GM19035 (cell line): ENCODE data around the gene NNAT.
"Not testable (repeated sequence)": the region's sequence is repeated elsewhere in the genome, so short reads cannot be mapped to it uniquely, and the experiment has no call there.

Source experiments
- ATAC-seq: cut with Tn5 transposase; IDR thresholded peaks from one replicate; pipeline ENCODE4 v1.9.1; 2021; ENCODE audit not compliant: unreplicated experiment

NNAT gene

GRCh38 chr20:37539424-37539823 is 18.4 kb downstream of the NNAT start:
- ATAC-seq, result no peak

DNA sequence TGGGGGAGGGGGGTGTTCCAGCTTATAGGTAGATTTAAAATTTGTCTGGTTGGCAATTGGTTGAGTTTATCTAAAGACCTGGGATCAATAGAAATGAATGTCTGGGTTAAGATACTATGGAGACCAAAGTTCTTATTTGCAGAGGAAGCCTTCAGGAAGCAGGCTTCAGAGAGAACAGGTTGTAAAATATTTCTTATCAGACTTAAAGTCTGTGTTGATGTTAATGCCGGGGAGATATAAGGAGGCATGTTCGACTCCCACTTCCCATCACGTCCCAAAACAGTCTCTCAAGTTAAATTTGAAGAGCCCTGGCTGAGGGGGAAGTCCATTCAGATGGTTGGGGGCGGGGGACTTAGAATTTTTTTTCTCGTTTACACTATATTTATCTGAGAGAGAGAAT is 19.0 kb downstream of the NNAT start:
- ATAC-seq, result no peak

DNA sequence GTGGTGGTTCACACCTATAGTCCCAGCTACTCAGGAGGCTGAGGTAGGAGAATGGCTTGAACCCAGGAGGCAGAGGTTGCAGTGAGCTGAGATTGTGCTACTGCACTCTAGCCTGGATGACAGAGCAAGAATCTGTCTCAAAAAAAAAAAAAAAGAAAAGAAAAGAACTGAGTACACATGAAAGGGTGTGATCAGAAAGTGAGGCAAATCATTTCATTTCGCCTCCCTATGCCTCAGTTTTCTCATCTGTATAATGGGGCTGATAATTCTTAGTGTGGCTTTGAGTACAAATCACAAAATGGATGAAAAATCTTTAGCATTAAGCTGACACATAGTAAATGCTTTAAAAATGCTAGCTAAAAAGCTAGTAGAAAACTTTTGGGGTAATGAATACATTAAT is 19.8 kb downstream of the NNAT start:
- not testable (repeated sequence) for ATAC-seq

DNA sequence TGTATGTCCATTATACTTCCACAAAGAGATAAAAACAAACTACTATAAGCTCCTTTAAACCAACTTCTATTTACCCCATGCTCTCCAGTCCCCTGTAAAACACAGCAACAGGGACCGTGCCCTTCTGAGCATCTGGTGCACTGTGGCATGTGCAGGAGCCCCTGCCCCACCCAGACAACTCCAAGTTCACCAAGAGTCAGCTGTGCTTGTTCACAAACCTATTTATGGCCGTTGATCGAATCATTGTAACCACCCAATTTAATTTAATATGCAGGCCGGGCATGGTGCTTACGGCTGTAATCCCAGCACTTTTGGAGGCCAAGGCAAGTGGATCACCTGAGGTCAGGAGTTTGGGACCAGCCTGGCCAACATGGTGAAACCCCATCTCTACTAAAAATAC is 20.3 kb downstream of the NNAT start:
- ATAC-seq, result no peak

- ATAC-seq, result no peak
These were observed 21.2 kb downstream of the NNAT start for GRCh38 chr20:37542281-37542680.

- no peak for ATAC-seq
These were observed 22.8 kb downstream of the NNAT start for GRCh38 chr20:37543828-37544227.

- ATAC-seq, result no peak
These were observed 23.3 kb downstream of the NNAT start for GRCh38 chr20:37544386-37544785.

DNA sequence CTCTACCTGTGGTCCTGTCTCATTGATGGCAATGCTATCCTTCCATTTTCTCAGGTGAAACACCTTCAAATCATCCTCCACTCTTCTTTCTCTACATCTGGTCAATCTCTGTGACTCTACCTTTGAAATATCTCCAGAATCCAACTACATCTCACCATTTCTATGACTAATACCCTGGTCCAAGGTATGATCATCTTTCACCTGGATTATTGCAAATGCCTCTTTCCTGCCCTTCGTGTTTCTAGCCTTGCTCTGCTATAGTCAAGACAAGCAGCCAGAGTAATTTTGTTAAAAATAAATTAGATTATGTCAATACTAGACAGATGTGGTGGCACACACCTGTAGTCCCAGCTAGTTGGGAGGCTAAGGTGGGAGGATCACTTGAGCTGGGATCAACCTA is 24.5 kb downstream of the NNAT start:
- ATAC-seq, result no peak

DNA sequence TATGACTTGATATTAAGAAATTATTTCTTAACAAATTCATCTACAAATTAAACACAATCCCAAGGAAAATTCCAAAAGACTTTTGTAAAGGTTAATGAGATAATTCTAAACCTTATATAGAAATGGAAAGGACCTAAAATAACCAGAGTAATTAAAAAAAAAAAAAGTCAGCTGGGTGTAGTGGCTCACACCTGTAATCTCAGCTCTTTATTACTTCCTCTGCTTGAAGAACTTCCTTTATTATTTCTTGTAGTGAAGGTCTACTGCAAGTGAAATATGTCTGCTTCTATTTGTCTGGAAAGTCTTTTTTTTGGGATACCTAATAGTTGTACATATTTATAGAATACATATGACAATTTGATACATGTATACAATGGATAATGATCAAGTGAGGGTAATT is 26.9 kb downstream of the NNAT start:
- ATAC-seq, result no peak

GRCh38 chr20:37550101-37550920 is 29.3 kb downstream of the NNAT start:
- not testable (repeated sequence) for ATAC-seq

GRCh38 chr20:37551660-37552059 is 30.6 kb downstream of the NNAT start:
- ATAC-seq, result not testable (repeated sequence)

GRCh38 chr20:37552415-37552814 is 31.4 kb downstream of the NNAT start:
- ATAC-seq, result no peak

DNA sequence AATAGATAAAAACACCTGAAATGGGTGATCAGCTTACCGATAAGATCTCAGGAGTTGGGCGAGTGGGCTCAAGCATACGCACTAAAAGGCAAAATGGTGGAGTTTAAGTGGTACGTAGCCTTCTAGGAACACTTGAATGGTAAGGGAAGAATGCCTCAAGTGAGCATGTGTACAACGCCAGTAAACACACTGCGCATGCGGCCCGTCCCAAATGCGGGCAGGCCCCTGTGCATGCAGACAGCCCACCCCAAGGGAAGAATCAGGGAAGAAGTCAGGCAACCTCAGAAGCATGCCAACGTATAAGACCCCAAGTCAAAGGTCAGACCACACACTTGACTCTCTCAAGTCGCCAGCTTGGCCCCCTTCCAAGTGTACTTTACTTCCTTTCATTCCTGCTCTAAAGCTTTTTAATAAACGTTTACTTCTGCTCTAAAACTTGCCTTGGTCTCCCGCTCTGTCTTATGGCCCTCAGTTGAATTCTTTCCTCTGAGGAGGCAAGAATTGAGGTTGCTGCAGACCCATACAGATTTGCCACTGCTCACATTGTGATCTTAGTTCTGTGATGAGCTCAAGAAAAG is 33.8 kb downstream of the NNAT start:
- ATAC-seq, result not testable (repeated sequence)

GRCh38 chr20:37556538-37556937 is 35.5 kb downstream of the NNAT start:
- no peak for ATAC-seq

- no peak for ATAC-seq
These were observed 37.3 kb downstream of the NNAT start for GRCh38 chr20:37558306-37558705.

DNA sequence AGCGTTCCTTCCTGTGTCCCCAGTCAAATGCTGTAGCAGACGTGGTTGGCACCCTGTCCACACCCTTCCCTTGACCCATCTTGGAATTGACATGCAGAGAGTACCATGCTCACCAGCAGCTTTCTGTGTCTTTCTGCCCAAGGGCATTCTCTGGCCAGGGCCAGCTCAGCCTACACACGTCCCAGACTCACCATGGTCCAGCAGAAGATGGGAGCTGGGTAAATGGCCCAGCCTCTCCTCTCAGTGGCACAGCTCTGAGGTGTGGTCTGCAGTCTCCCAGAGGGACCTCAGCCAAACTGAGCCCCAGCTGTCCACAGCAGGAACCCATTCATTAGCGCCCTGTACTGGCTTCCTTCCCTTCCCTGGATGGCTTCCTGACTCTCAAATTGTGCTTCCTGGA is 37.7 kb downstream of the NNAT start:
- ATAC-seq, result no peak

DNA sequence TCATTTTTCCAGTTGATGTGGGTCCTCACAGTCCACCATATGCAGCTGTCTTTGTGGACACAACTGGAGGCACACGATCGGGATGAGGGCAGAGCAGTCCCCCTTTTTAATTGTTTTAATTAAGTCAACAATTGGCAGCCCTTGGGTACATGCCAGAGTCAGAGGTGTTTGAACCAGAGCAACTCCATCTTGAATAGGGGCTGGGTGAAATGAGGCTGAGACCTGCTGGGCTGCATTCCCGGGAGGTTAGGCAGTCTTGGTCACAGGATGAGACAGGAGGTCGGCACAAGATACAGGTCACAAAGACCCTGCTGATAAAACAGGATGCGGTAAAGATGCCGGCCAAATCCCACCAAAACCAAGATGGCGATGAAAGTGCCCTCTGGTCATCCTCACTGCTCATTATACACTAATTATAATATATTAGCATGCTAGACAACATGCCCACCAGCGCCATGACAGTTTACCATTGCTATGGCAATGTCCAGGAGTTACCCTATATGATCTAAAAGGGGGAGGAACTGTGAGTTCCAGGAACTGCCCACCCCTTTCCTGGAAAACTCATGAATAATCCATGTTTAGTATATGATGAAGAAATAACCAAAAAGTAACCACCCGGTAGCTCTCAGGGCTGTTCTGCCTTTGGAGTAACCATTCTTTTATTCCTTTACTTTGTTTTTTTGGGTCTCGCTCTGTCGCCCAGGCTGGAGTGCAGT is 38.4 kb downstream of the NNAT start:
- ATAC-seq, result no peak

DNA sequence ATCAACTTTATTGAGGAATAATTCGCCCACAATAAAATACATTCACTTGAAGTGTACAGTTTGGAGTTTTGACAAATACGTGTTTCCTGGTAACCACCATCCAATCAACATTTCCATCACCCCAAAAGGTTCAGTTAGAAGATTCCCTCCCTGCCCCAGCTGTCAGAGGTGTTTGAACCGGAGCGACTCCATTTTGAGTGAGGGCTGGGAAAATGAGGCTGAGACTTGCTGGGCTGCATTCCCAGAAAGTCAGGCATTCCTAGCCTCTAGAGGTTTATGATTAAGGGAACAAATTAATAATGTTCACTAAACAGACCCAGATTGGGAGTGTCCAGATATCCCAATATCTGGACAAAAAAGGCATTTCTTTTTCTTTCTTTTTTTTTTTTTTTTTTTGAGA is 39.6 kb downstream of the NNAT start:
- no peak for ATAC-seq

GRCh38 chr20:37562695-37563480 is 41.8 kb downstream of the NNAT start:
- no peak for ATAC-seq

- ATAC-seq, result no peak
These were observed 43.0 kb downstream of the NNAT start for GRCh38 chr20:37564016-37564387.

DNA sequence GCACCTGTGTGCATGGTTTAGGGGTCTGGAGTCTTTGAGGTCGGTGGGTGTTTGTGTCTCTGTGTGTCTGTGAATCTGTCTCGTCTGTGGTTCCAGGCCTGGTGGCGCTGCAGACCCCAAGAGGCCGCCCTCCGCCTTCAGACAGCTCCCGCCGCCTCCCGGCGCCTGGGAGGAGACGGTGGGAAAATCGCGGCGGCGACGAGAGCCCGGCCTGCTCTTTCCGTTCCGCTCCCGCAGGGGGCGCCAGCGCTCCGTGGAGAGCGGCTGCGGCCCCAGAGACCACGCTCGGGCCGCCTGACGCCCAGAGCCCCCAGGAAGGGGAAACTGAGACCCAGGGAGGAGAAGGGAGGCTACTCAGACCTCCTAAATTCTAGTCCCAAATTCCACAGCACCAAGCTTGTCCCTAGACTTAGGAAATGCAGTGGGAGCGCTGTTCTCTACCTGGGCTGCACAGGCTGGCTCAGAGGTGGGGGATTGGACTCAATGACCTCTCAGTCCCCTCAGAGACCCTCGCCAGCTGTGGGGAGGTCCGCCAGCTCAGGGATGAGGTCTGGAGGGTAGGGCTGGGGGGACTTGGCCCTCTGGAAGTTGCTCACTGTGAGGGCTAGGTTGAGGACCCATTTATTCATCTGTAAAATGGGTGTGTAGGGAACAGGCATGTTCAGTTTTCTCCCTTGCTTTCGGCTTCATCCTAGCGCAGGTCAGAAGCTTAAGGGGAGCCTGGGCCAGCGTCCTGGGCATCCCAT is 43.5 kb downstream of the NNAT start:
- no peak for ATAC-seq
